HG02973 (cell line): Measurements from ENCODE around the gene ERO1A.
"Not testable (repeated sequence)": the region's sequence is repeated elsewhere in the genome, so short reads cannot be mapped to it uniquely, and the experiment has no call there.

Experiments
- ATAC-seq: cut with Tn5 transposase; IDR thresholded peaks from one replicate; pipeline ENCODE4 v1.9.1; 2021; ENCODE audit warnings: moderate library complexity; ENCODE audit not compliant: unreplicated experiment

The ERO1A gene

GRCh38 chr14:52695481-52696091 is at the start of gene ERO1A:
Gene ERO1A, minus strand, starts transcription at chr14:52695558. Its CDS starts 77 bp downstream, at chr14:52695481.
- peak; percentile 61 for ATAC-seq

DNA sequence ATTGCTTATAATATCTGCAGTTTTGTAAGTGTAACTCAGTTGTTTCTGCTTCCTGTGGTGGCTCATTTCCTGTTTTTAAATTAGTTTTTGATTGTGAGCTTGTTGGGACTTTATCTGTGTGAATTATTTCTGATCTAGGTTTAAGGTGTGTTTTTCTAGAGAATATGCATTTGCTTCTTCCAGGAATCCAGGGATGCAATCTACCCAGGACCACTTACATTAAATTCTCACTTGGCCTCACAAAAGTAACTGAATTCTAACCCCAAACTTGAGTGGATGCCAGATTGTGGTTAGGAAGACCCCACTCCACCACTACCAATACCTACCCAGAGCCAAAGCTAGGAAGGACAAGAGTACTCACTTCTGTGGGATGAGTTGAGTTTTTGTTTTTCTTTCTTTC is 46.5 kb upstream of the ERO1A start:
- no peak for ATAC-seq

GRCh38 chr14:52740751-52741150 is 45.4 kb upstream of the ERO1A start:
- no peak for ATAC-seq

DNA sequence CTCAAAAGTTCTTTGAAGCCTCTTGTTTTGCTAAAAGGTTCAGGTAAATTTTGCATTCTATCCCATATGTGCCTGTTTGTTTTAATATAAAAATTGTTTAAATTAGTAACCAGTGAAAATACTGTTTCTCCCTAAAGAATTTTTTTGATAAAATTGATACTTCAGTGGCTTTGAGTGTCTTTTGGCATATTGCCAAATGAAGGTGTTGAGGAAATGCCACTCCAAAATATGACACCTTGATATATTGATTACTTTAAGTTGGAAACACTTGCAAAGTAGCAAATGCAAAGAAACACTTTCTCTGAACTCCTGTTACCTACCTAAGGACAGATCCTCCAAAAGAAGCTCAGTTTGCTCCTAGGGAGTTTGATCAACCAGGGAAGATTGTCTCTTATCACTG is 43.1 kb upstream of the ERO1A start:
- ATAC-seq = no peak

GRCh38 chr14:52735921-52736489 is 40.6 kb upstream of the ERO1A start:
- ATAC-seq = no peak

DNA sequence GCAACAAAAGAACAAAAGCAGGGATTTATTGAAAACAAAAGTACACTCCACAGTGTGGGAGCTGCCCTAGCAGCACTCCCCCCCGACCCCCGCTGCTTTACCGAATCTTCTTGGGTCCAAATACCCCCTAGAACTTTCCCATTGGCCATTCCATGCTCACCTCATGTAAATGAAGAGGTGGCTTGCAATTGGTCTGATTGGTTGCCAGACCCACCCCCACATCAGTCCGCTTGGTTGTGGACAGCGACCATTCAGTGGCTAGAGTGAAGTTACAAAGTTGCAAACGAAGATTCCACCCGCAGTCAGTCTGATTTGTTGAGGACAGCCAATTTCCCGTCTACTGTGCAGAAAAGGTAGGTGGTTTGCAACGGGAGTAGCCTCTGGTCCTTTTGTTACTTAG is 38.5 kb upstream of the ERO1A start:
- no peak for ATAC-seq

DNA sequence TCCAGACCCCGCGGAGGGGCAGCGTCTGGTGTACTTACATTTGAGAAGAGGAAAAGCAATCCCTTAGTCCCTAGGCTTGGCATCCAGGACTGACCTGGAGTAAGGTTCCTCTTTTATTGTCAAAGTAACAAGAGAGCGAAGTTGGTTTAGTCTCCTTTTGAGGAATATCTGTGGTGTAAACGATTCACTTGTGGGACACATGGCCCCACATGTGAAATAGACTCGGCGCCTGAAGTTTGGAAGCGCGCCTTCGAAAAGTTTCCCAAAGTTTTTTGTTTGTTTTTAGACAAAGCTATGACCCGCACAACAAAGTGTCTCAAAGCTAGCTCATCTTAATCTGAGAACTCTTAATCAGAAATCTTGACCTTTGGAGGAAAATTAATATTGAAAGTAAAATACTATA is 35.4 kb upstream of the ERO1A start:
- ATAC-seq = no peak

- peak; percentile 92 for ATAC-seq
These were observed 34.8 kb upstream of the ERO1A start, which contains the start of gene STYX for GRCh38 chr14:52729925-52730708. Gene STYX, plus strand, starts transcription at chr14:52730166. Its CDS starts 309 bp downstream, at chr14:52730475.

DNA sequence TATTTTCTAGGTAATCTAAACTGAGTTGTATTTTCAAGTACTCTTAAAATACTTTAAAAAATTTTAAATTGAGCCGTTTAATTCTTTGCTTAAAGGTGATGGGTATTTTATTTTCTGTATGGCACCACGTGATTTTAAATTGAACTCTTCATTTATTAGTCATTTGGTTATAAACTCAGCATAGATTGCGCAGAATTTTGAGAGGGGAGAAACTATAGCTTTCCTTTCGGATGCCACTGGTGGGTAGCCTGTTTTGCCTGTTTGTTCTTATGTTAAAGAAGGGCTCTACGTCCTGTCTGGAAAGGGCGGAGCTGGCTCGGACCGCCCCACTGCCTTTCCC is 34.2 kb upstream of the ERO1A start:
- ATAC-seq = no peak

- ATAC-seq = not testable (repeated sequence)
These were observed 33.7 kb upstream of the ERO1A start for GRCh38 chr14:52729035-52729434.

- not testable (repeated sequence) for ATAC-seq
These were observed 32.2 kb upstream of the ERO1A start for GRCh38 chr14:52727509-52727908.

GRCh38 chr14:52724360-52724644 is 28.9 kb upstream of the ERO1A start:
- ATAC-seq = no peak

DNA sequence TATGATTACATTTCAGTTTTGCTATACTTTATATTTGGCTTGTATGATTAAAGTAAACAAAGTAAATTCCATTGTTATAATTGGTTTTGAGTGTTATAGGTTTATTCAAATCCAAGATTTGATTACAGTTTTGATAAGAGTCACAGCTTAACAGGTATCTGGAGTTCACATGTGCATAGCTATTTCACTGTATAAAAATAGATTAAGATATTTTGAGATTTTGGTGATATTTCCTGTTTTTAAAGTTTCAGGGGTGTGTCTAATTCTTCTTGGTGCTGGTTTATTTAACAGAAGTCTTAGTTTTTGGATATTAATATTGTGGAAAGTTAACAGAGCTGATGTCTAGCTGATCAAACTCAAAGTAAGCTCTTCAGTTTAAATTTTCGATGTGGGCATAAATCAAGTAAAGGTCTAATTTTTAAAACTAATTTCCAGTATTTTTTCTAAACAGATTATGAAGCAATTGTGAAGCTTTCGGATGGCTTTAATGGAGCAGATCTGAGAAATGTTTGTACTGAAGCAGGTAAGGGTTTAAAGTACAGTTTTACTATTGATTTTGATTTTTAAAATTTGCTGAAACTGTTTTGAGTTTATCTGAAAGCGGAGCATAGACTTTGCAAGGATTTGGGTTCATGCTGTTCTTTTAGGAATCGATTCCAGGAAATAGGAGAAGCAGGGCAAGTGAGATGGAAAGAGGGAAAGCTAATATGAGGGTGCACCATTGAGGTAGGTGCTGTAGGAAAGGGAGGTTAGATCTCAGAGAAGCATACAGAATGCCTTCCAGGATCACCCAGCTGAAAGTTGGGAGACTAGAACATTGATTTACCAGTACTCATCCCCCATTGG is 28.4 kb upstream of the ERO1A start:
- ATAC-seq = no peak

- ATAC-seq = no peak
These were observed 20.8 kb upstream of the ERO1A start for GRCh38 chr14:52716155-52716554.

DNA sequence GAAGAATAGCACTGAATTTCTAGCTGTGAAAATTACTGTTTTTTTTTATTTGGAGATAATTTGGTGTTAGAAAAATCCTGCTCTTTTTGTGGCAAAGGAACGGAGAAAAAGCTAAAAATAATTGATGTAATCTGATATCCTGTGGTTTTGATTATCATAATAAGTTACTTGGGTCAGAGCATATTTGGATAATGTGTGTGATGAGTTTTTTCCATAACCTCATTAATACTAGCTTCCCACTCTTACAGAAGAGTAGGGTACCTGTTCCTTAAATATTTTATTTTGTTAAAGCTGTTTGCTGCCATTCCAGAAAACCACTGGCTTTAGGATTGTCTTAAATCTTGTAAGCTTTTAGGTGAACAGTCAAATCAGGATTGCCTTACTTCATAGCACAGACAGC is 16.3 kb upstream of the ERO1A start:
- no peak for ATAC-seq

DNA sequence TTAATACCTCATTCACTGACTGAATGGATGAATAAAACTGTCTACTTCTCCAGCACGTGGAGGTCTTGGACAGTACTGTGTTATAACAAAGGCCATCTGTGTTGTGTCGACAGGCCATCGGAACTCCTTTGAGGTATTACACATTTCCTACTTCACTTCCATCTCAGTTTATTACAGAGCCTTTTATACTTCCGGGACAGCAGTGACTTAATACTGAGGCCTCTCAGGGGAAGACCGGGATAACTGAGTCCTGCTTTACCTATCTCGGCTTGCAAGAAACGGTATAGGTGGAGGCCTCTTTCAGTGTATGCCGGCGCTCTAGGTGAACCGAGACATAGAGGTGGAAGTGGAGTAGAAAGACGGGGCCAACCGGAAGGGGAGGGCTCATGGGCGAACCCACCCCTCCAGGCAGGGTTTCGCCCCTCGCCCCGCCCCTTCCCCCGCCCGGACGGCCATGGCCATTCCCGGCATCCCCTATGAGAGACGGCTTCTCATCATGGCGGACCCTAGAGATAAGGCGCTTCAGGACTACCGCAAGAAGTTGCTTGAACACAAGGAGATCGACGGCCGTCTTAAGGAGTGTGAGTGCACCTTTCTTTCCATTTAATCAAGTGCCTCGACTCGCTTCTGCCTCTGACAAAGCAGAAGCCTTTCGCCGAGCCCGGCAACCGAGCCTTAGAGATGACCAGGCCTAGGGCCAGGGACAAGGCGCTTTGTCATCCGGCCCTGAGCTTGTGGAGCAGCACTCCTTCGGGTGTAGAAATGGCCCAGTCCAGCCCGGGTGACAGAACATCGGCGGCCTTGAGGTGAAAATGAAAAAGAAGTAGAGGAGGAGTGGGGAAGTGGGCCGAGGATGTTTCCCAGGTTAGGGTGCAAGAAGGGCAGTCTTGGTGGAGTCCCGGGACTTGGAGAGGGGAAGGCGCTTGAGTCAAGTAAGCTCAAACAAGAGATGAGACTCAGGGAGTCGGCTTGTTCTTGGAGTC is 11.7 kb upstream of the ERO1A start, which contains the start of gene PSMC6:
Gene PSMC6, plus strand, starts transcription at position 477 of the 983 bp plus-strand sequence. Its CDS starts 20 bp downstream, at position 497.
- peak; percentile 95 for ATAC-seq

DNA sequence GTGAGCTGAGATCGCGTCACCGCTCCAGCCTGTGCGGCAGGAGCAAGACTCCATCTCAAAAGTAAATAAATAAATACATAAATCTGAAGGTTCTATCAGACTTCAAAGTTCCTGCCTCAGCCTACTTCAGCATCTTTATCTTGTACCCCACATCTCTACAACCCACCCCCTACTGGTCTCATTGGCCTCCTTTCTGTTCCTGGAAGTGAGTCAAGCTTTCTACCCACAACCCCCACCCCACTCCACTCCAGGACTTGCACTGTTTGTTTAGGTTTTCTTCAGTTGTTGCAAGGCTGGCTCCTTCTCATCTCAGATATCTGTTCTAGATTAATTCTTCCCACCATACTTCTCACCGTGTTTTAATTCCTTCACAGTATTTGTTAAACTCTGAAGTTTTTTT is 10.9 kb upstream of the ERO1A start:
- ATAC-seq = no peak

- no peak for ATAC-seq
These were observed 8.3 kb upstream of the ERO1A start for GRCh38 chr14:52703664-52704063.

GRCh38 chr14:52703225-52703624 is 7.9 kb upstream of the ERO1A start:
- no peak for ATAC-seq

DNA sequence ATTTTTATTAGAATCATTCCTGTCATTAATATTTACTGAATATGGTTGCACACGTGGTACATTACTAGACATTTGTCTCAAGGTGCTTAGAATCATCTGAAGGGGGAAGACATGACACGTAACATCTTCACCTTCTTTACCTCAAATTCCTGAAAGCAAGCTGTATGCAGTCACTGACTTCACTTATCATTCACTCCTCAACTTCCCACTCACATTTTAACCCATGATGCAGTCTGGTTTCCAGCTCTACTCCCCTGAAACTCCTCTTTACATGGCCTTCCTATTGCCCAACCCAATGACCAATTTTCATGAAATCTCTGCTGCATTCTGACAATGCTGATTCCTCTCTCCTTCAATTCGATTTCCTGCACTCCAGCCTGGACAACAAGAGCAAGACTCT is 5.9 kb upstream of the ERO1A start:
- no peak for ATAC-seq
